Erythroblast (primary cell): ENCODE measurements around the gene DIP2B.
"Not testable (repeated sequence)": the region's sequence is repeated elsewhere in the genome, so short reads cannot be mapped to it uniquely, and the experiment has no call there.

Experiments
- GATA1 ChIP-seq: IDR thresholded peaks from 2 replicates; pipeline ENCODE4 v1.6.1; 2011; ENCODE audit warnings: low read depth, mild to moderate bottlenecking, control low read depth, low read length, moderate library complexity
- POLR2A ChIP-seq: IDR thresholded peaks from 2 replicates; pipeline ENCODE4 v1.6.1; 2011; ENCODE audit warnings: mild to moderate bottlenecking, low read length

GRCh38 chr12:50543188-50543587 lies 38.4 kb downstream of the DIP2B start:
- not testable (repeated sequence) for TF ChIP-seq POLR2A, GATA1
